Measurements from ENCODE around the gene C20orf204.
"Not testable (repeated sequence)": the region's sequence is repeated elsewhere in the genome, so short reads cannot be mapped to it uniquely, and the experiment has no call there.

C20orf204 gene

GRCh38 chr20:64084685-64085152 lies 48.7 kb downstream of the C20orf204 start:
- DNase-seq: no peak

- no peak for DNase-seq
Measured at GRCh38 chr20:64086801-64087200, 50.8 kb downstream of the C20orf204 start.

GRCh38 chr20:64087226-64087825 lies 51.3 kb downstream of the C20orf204 start:
- not testable (repeated sequence) for DNase-seq

GRCh38 chr20:64088586-64088985 lies 52.6 kb downstream of the C20orf204 start:
- not testable (repeated sequence) for DNase-seq

Measured in effector CD4-positive, alpha-beta T cell (primary cell).